Ureter (tissue), 1 donor: Measurements from ENCODE around the gene TMSB15C. TPM values are rescaled to one million over a fixed set of nuclear protein-coding genes. Genes with fewer than 3 reads are reported as not detected.

Experiments
- DNase-seq: peaks from one replicate; pipeline ENCODE4 v3.0.0-alpha.2; 2020; ENCODE audit warnings: low spot score
- total RNA-seq: library from RNA; stranded (reverse); gene quantifications from one replicate; pipeline ENCODE4 v1.2.4, GENCODE V29; 2023
- donor health status: DM: yes; HTN: yes; CAD: no.

Gene TMSB15C
- total RNA-seq, 1 donor from 2014 or later, result 1.4 TPM

GRCh38 chrX:104045642-104046041 is 30.4 kb downstream of the TMSB15C start:
- DNase-seq, result no peak

GRCh38 chrX:104041003-104041402 is 35.0 kb downstream of the TMSB15C start:
- no peak for DNase-seq

- DNase-seq, result no peak
These were observed 36.1 kb downstream of the TMSB15C start, which contains the start of gene H2BW2 for GRCh38 chrX:104039689-104040505. Gene H2BW2, plus strand, starts transcription at chrX:104039956. Its CDS starts 39 bp downstream, at chrX:104039995.

Other genes with a start within 250 kb of the TMSB15C start
- gene RAB9B, start 244.0 kb downstream of the TMSB15C start, total RNA-seq, result 6.5 TPM
- 6.1 TPM for gene TMSB15B, start 113.6 kb downstream of the TMSB15C start, total RNA-seq
- gene H2BW1, start 62.5 kb downstream of the TMSB15C start, total RNA-seq, result not detected
- gene H2BW2, start 36.3 kb downstream of the TMSB15C start, total RNA-seq, result 0.26 TPM
- 0.49 TPM for gene ZCCHC18, start 36.3 kb upstream of the TMSB15C start, total RNA-seq
- gene SLC25A53, start 80.8 kb upstream of the TMSB15C start, total RNA-seq, result 14.9 TPM
- 23.5 TPM for gene FAM199X, start 90.2 kb upstream of the TMSB15C start, total RNA-seq
- not detected for gene ESX1, start 178.7 kb upstream of the TMSB15C start, total RNA-seq